GM23338 (cell line): ENCODE data around the gene PCSK7. TPM values are rescaled to one million over a fixed set of nuclear protein-coding genes. Genes with fewer than 3 reads are reported as not detected.

ENCODE experiments used
- ATAC-seq: fragments of 200-7000 bp; cut with Tn5 transposase; 3 replicates; pipeline ENCODE4 v1.9.1; 2020
- DNase-seq: peaks from one replicate; pipeline ENCODE4 v3.0.0-alpha.2; 2015; ENCODE audit warnings: low spot score
- H2AFZ ChIP-seq: fragments of 200-600 bp; sonication (generic); 2 replicates; pipeline ENCODE4 v1.8.0; 2016; ENCODE audit warnings: antibody characterized with exemption, mild to moderate bottlenecking, moderate library complexity
- H3F3A ChIP-seq: fragments of 200-600 bp; sonication (generic); replicated peaks from 2 replicates; pipeline ENCODE4 v1.8.0; 2017; ENCODE audit warnings: antibody characterized with exemption, mixed run types, low read depth
- H3K27ac ChIP-seq: fragments of 200-600 bp; sonication (generic); 2 replicates; pipeline ENCODE4 v1.6.1; 2016; ENCODE audit warnings: low read depth
- H3K27me3 ChIP-seq: fragments of 200-600 bp; sonication (generic); 2 replicates; pipeline ENCODE4 v1.8.0; 2016; ENCODE audit warnings: mild to moderate bottlenecking, mixed run types, moderate library complexity; ENCODE audit not compliant: insufficient read depth
- H3K36me3 ChIP-seq: fragments of 200-600 bp; sonication (generic); 2 replicates; pipeline ENCODE4 v1.8.0; 2016; ENCODE audit warnings: mild to moderate bottlenecking; ENCODE audit not compliant: insufficient read depth
- H3K4me1 ChIP-seq: fragments of 200-600 bp; sonication (generic); 2 replicates; pipeline ENCODE4 v1.8.0; 2016; ENCODE audit warnings: mild to moderate bottlenecking, moderate library complexity; ENCODE audit not compliant: insufficient read depth
- H3K4me2 ChIP-seq: fragments of 200-600 bp; sonication (generic); 2 replicates; pipeline ENCODE4 v1.7.1; 2017; ENCODE audit warnings: mixed run types
- H3K4me3 ChIP-seq: fragments of 200-600 bp; sonication (generic); 2 replicates; pipeline ENCODE4 v1.6.1; 2016; ENCODE audit warnings: mixed run types
- H3K79me2 ChIP-seq: fragments of 200-600 bp; sonication (generic); replicated peaks from 2 replicates; pipeline ENCODE4 v1.8.0; 2017; ENCODE audit warnings: mild to moderate bottlenecking; ENCODE audit not compliant: insufficient read depth
- H3K9me2 ChIP-seq: fragments of 200-600 bp; sonication (generic); 2 replicates; pipeline ENCODE4 v1.8.0; 2017; ENCODE audit not compliant: insufficient read depth
- H4K20me1 ChIP-seq: fragments of 200-600 bp; sonication (generic); replicated peaks from 2 replicates; pipeline ENCODE4 v1.8.0; 2017; ENCODE audit warnings: mild to moderate bottlenecking; ENCODE audit not compliant: insufficient read depth
- H3K27ac Mint-ChIP-seq: 2 replicates; pipeline ENCODE4 v1.8.0; 2020; ENCODE audit warnings: inconsistent platforms, mild to moderate bottlenecking, moderate library complexity, mixed read lengths
- H3K27me3 Mint-ChIP-seq: 3 replicates; pipeline ENCODE4 v1.8.0; 2022; ENCODE audit warnings: low read depth, mild to moderate bottlenecking, moderate library complexity, mixed read lengths, inconsistent platforms; ENCODE audit not compliant: insufficient read depth, poor library complexity
- H3K36me3 Mint-ChIP-seq: 3 replicates; pipeline ENCODE4 v1.8.0; 2021; ENCODE audit warnings: low read depth, mild to moderate bottlenecking, inconsistent platforms, moderate library complexity, mixed read lengths
- H3K4me1 Mint-ChIP-seq: 3 replicates; pipeline ENCODE4 v1.8.0; 2020; ENCODE audit warnings: mild to moderate bottlenecking, inconsistent platforms, mixed read lengths
- H3K4me3 Mint-ChIP-seq: 3 replicates; pipeline ENCODE4 v1.8.0; 2021; ENCODE audit warnings: moderate library complexity, mild to moderate bottlenecking, inconsistent platforms, mixed read lengths
- H3K9me3 Mint-ChIP-seq: 3 replicates; pipeline ENCODE4 v1.8.0; 2020; ENCODE audit warnings: moderate library complexity, mild to moderate bottlenecking, inconsistent platforms, mixed read lengths
- CREB1 ChIP-seq: fragments of 250-450 bp; sonication (Bioruptor Pico); IDR thresholded peaks from 2 replicates; pipeline ENCODE4 v1.5.0; 2020; ENCODE audit warnings: low read depth, mild to moderate bottlenecking, moderate library complexity
- CTCF ChIP-seq, 2 experiments: fragments of 200-600 bp in 1 of 2; sonication (generic) in 1 of 2; conservative IDR thresholded peaks; 2 replicates each; pipeline versions ENCODE4 v1.5.1 to v1.6.1; 2016 to 2017; ENCODE audit warnings: antibody characterized with exemption in 2 of 2, low read depth in 2 of 2, mild to moderate bottlenecking in 2 of 2, moderate library complexity in 1 of 2
- ETS1 ChIP-seq: IDR thresholded peaks from 2 replicates; pipeline ENCODE4 v1.6.1; 2016; ENCODE audit warnings: antibody characterized with exemption
- EZH2 ChIP-seq: fragments of 200-600 bp; sonication (generic); IDR thresholded peaks from one replicate; pipeline ENCODE4 v1.8.0; 2017; ENCODE audit warnings: antibody characterized with exemption, mild to moderate bottlenecking, low read depth; ENCODE audit not compliant: unreplicated experiment
- EZH2phosphoT487 ChIP-seq: fragments of 200-600 bp; sonication (generic); IDR thresholded peaks from one replicate; pipeline ENCODE4 v1.8.1; 2018; ENCODE audit warnings: antibody characterized with exemption; ENCODE audit not compliant: unreplicated experiment
- JUNB ChIP-seq: IDR thresholded peaks from one replicate; pipeline ENCODE4 v1.6.1; 2016; ENCODE audit warnings: antibody characterized with exemption; ENCODE audit not compliant: unreplicated experiment
- NANOG ChIP-seq: IDR thresholded peaks from 2 replicates; pipeline ENCODE4 v1.6.1; 2016; ENCODE audit warnings: antibody characterized with exemption, borderline replicate concordance
- POLR2AphosphoS5 ChIP-seq: IDR thresholded peaks from 2 replicates; pipeline ENCODE4 v1.6.1; 2016; ENCODE audit warnings: antibody characterized with exemption, low read depth
- STAT1 ChIP-seq: IDR thresholded peaks from one replicate; pipeline ENCODE4 v1.6.1; 2016; ENCODE audit warnings: antibody characterized with exemption; ENCODE audit not compliant: unreplicated experiment
- ZNF114 ChIP-seq: fragments of 250-450 bp; sonication (Bioruptor Pico); IDR thresholded peaks from 2 replicates; pipeline ENCODE4 v1.5.0; 2020; ENCODE audit warnings: mild to moderate bottlenecking, moderate library complexity
- ZNF462 ChIP-seq: fragments of 250-450 bp; sonication (Bioruptor Pico); IDR thresholded peaks from 2 replicates; pipeline ENCODE4 v1.5.0; 2020; ENCODE audit warnings: mild to moderate bottlenecking, moderate library complexity
- polyA plus RNA-seq: library from polyadenylated mRNA; unstranded; fragments of >200 nt; fragmentation: Nextera tagmentation; extraction: Ambion mirVana; gene quantifications from 2 replicates; pipeline ENCODE4 v1.2.1, GENCODE V29; 2016
- total RNA-seq: library from RNA; depleted of rRNA; stranded (reverse); fragments of >200 nt; shearing (Covaris generic); gene quantifications from 2 replicates; pipeline ENCODE4 v1.2.3, GENCODE V29; 2014
- TF ChIP-seq, protein P1 (sequence below): IDR thresholded peaks from one replicate; pipeline ENCODE4 v1.6.1; 2018; ENCODE audit warnings: antibody characterized with exemption; ENCODE audit not compliant: unreplicated experiment

PCSK7 gene
- total and polyA plus RNA-seq, 2 experiments from 2014 or later, result 12.4 to 46.4 TPM

DNA sequence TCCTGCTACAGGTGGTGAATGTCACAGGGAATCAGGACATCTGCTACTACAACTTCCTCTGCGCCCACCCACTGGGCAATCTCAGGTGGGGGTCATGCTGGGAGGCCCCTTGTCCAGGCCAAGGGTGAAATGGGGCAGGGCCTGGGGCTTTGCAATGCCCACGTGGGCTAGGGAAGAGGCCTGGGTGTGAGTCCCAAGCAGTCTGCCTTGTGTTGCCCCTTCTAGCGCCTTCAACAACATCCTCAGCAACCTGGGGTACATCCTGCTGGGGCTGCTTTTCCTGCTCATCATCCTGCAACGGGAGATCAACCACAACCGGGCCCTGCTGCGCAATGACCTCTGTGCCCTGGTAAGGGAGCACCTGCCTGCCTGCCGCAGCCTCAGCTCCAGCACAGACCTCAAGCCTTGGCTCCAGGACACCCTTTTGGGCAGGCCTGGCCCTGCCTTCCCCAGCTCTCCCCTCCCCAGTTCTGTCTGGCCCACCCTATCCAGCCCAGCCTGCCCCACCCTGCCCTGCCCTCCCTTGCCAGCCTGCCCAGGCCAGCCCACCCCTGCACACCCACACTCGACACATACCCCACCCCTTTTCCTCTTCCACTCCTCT lies 41.8 kb downstream of the PCSK7 start:
- H3K4me3 ChIP-seq, result no peak overlapping the region
- Mint-ChIP-seq H3K9me3 (no peaks in the 10 kb centered on the region), H3K4me1 (no peaks in the 10 kb centered on the region; the same call in 2 of the 3 replicates), H3K36me3 (peaks cover 4% of the 10 kb centered on the region; the same call in 2 of the 3 replicates), H3K4me3 (no peak overlapping the region), H3K27ac (no peak overlapping the region), H3K27me3 (peaks cover 9% of the 10 kb centered on the region)
- no peaks in the 10 kb centered on the region for H4K20me1 ChIP-seq
- DNase-seq (no peak), ATAC-seq (no peak)
- no peak overlapping the region for H3K4me2 ChIP-seq
- H3K79me2 ChIP-seq, result no peaks in the 10 kb centered on the region
- TF ChIP-seq ETS1, result no peak
- TF ChIP-seq CTCF (conservative IDR thresholded peaks at IDR 0.05; ENCODE audit: low read depth in 2 of 2), result no peak
- TF ChIP-seq, protein P1, sequence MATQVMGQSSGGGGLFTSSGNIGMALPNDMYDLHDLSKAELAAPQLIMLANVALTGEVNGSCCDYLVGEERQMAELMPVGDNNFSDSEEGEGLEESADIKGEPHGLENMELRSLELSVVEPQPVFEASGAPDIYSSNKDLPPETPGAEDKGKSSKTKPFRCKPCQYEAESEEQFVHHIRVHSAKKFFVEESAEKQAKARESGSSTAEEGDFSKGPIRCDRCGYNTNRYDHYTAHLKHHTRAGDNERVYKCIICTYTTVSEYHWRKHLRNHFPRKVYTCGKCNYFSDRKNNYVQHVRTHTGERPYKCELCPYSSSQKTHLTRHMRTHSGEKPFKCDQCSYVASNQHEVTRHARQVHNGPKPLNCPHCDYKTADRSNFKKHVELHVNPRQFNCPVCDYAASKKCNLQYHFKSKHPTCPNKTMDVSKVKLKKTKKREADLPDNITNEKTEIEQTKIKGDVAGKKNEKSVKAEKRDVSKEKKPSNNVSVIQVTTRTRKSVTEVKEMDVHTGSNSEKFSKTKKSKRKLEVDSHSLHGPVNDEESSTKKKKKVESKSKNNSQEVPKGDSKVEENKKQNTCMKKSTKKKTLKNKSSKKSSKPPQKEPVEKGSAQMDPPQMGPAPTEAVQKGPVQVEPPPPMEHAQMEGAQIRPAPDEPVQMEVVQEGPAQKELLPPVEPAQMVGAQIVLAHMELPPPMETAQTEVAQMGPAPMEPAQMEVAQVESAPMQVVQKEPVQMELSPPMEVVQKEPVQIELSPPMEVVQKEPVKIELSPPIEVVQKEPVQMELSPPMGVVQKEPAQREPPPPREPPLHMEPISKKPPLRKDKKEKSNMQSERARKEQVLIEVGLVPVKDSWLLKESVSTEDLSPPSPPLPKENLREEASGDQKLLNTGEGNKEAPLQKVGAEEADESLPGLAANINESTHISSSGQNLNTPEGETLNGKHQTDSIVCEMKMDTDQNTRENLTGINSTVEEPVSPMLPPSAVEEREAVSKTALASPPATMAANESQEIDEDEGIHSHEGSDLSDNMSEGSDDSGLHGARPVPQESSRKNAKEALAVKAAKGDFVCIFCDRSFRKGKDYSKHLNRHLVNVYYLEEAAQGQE, result no peak
- no peak for TF ChIP-seq JUNB
- no peak for TF ChIP-seq EZH2phosphoT487
- TF ChIP-seq STAT1, result no peak
- TF ChIP-seq ZNF462 (CRISPR knock-in tag), result no peak
- no peak for TF ChIP-seq NANOG
- TF ChIP-seq EZH2, result no peak
- TF ChIP-seq CREB1 (CRISPR knock-in tag), result no peak
- no peak for TF ChIP-seq ZNF114 (CRISPR knock-in tag)
- TF ChIP-seq POLR2AphosphoS5, result no peak
- H3F3A ChIP-seq, result no peaks in the 10 kb centered on the region
- no peaks in the 10 kb centered on the region for H3K36me3 ChIP-seq
- H3K27me3 ChIP-seq, result no peaks in the 10 kb centered on the region
- no peak overlapping the region for H2AFZ ChIP-seq
- H3K9me2 ChIP-seq, result no peaks in the 10 kb centered on the region
- H3K4me1 ChIP-seq, result no peaks in the 10 kb centered on the region
- no peak overlapping the region for H3K27ac ChIP-seq
